ENCODE results near the gene SURF4. TPM values are rescaled to one million over a fixed set of nuclear protein-coding genes. Genes with fewer than 3 reads are reported as not detected.

Gene SURF4
- total and polyA plus RNA-seq, 2 donors (not counting 3 experiments of a cell fraction or from before 2014, with no cell fraction given): 216 to 358 TPM

GRCh38 chr9:133341369-133342068 is 34.3 kb downstream of the SURF4 start:
- no peaks in the 10 kb centered on the region for H4K20me1 ChIP-seq (replicated peaks; ENCODE audit: control insufficient read depth, extremely low read depth, insufficient read depth, low read length)
- H3K9me3 ChIP-seq (replicated peaks; ENCODE audit: control insufficient read depth, insufficient read depth, low read length): no peaks in the 10 kb centered on the region
- H3K4me1 ChIP-seq (ENCODE audit: control insufficient read depth, extremely low read depth, insufficient read depth, low read length): peaks cover under 1% of the 10 kb centered on the region
- DNase-seq (ENCODE audit: low read depth, low spot score) (no peak), FAIRE-seq (no peak)
- no peak overlapping the region for H3K4me3 ChIP-seq (replicated peaks in 1 of 3; ENCODE audit: insufficient read depth in 1 of 3, low read depth in 1 of 3, low read length in 3 of 3)
- no TSS peak for BruUV-seq (replicated peaks)
- TF ChIP-seq EZH2 (IDR thresholded peaks at IDR 0.05; ENCODE audit: borderline replicate concordance, low read depth, low read length, severe bottlenecking): no peak
- H3K9ac ChIP-seq (replicated peaks; ENCODE audit: extremely low read depth, insufficient read depth, low read length): no peak overlapping the region
- peaks cover 7% of the 10 kb centered on the region for H3K79me2 ChIP-seq (ENCODE audit: control insufficient read depth, insufficient read depth, low read length)
- no peak overlapping the region for H3K4me2 ChIP-seq (ENCODE audit: insufficient read depth, low read length)
- peaks cover 5 to 45% of the 10 kb centered on the region in 2 experiments for H3K36me3 ChIP-seq (ENCODE audit: control insufficient read depth in 2 of 2, extremely low read depth in 1 of 2, insufficient read depth in 2 of 2, low read length in 2 of 2)
- no peaks in the 10 kb centered on the region for H3K9me1 ChIP-seq (replicated peaks; ENCODE audit: control insufficient read depth, extremely low read depth, insufficient read depth, low read length)
- no peak overlapping the region for H2AFZ ChIP-seq (ENCODE audit: low read depth, low read length)
- ChIA-PET CTCF (interaction anchor here (1.0 to 2.2 kb wide), 4 partner anchors 11 to 155 kb away, joined by 3 to 12 read pairs (median 6); partner anchors contain the start of gene SURF1), POLR2A (interaction anchor here (1.2 kb wide), 1 partner anchor 11 kb away, joined by 3 read pairs; no protein-coding TSS in a partner anchor)
- intact Hi-C loops (cut with micrococcal nuclease): loop anchor here (1.0 kb wide), 1 partner anchor 66 kb away; no protein-coding TSS in a partner anchor
- no peak overlapping the region for H3K27ac ChIP-seq (ENCODE audit: insufficient read depth, low read depth, low read length)
- dilution Hi-C loops (cut with MboI; ENCODE audit: extremely low pct_ligation_motif_present, low sequenced_read_pairs): no loop called here
- no peaks in the 10 kb centered on the region for H3K27me3 ChIP-seq (ENCODE audit: control insufficient read depth in 2 of 2, insufficient read depth in 2 of 2, low read length in 2 of 2)

GRCh38 chr9:133340916-133341315 is 34.9 kb downstream of the SURF4 start:
- ChIA-PET POLR2A (no interaction called here), CTCF (no interaction called here)
- no peak for FAIRE-seq
- Histone ChIP-seq H3K4me3 (replicated peaks in 1 of 3; ENCODE audit: insufficient read depth in 1 of 3, low read depth in 1 of 3, low read length in 3 of 3) (no peak overlapping the region), H3K27me3 (ENCODE audit: control insufficient read depth in 2 of 2, insufficient read depth in 2 of 2, low read length in 2 of 2) (no peaks in the 10 kb centered on the region), H4K20me1 (replicated peaks; ENCODE audit: control insufficient read depth, extremely low read depth, insufficient read depth, low read length) (no peaks in the 10 kb centered on the region), H3K4me1 (ENCODE audit: control insufficient read depth, extremely low read depth, insufficient read depth, low read length) (peaks cover 4% of the 10 kb centered on the region), H3K9ac (replicated peaks; ENCODE audit: extremely low read depth, insufficient read depth, low read length) (no peak overlapping the region), H3K9me3 (replicated peaks; ENCODE audit: control insufficient read depth, insufficient read depth, low read length) (no peaks in the 10 kb centered on the region), H3K9me1 (replicated peaks; ENCODE audit: control insufficient read depth, extremely low read depth, insufficient read depth, low read length) (no peaks in the 10 kb centered on the region), H3K36me3 (ENCODE audit: control insufficient read depth in 2 of 2, extremely low read depth in 1 of 2, insufficient read depth in 2 of 2, low read length in 2 of 2) (peaks cover 5 to 45% of the 10 kb centered on the region in 2 experiments), H3K79me2 (ENCODE audit: control insufficient read depth, insufficient read depth, low read length) (peaks cover 4% of the 10 kb centered on the region), H2AFZ (ENCODE audit: low read depth, low read length) (no peak overlapping the region), H3K27ac (ENCODE audit: insufficient read depth, low read depth, low read length) (no peak overlapping the region), H3K4me2 (ENCODE audit: insufficient read depth, low read length) (no peak overlapping the region)
- DNase-seq (ENCODE audit: low read depth, low spot score): no peak
- dilution Hi-C loops (cut with MboI; ENCODE audit: extremely low pct_ligation_motif_present, low sequenced_read_pairs) (no loop called here), intact Hi-C loops (cut with micrococcal nuclease) (no loop called here)
- BruUV-seq (replicated peaks): TSS peak; percentile 14
- TF ChIP-seq JUN (IDR thresholded peaks at IDR 0.05; ENCODE audit: borderline replicate concordance, insufficient read depth, insufficient read length, low read depth): no peak
- no peak for TF ChIP-seq GATA2 (IDR thresholded peaks at IDR 0.05; ENCODE audit: insufficient read depth, insufficient read length, low read depth, low read length)
- no peak for TF ChIP-seq CTCF (IDR thresholded peaks at IDR 0.05; ENCODE audit: extremely low read depth in 1 of 2, insufficient read depth in 1 of 2, low read depth in 1 of 2, low read length in 2 of 2)
- TF ChIP-seq POLR2AphosphoS5 (IDR thresholded peaks at IDR 0.05; ENCODE audit: insufficient read depth, low read depth, low read length): no peak
- TF ChIP-seq POLR2A (IDR thresholded peaks at IDR 0.05; ENCODE audit: low read depth, low read length): no peak
- TF ChIP-seq MYC (IDR thresholded peaks at IDR 0.05; ENCODE audit: low read depth, low read length): no peak
- TF ChIP-seq FOS (IDR thresholded peaks at IDR 0.05; ENCODE audit: borderline replicate concordance, insufficient read depth, low read length): no peak
- TF ChIP-seq MAX (IDR thresholded peaks at IDR 0.05; ENCODE audit: insufficient read depth, insufficient read length): no peak
- TF ChIP-seq EZH2 (IDR thresholded peaks at IDR 0.05; ENCODE audit: borderline replicate concordance, low read depth, low read length, severe bottlenecking): no peak

Measured in endothelial cell of umbilical vein (primary cell).